SK-N-SH (cell line): Measurements from ENCODE around the gene UQCRC1. TPM values are rescaled to one million over a fixed set of nuclear protein-coding genes. Genes with fewer than 3 reads are reported as not detected.

ENCODE experiments used
- CTCF ChIA-PET: fragments of 300-600, 350-600 bp; formaldehyde crosslinking; extraction: SDS; loops from one replicate; lab custom pipeline; 2021; lab: Yijun Ruan, JAX
- POLR2A ChIA-PET: fragments of 350-600 bp; sonication (Branson Sonifier 250); formaldehyde crosslinking; extraction: SDS; loops from one replicate; lab custom pipeline; 2020; ENCODE audit warnings: antibody characterized with exemption, inconsistent platforms; lab: Yijun Ruan, JAX
- DNase-seq: peaks from one replicate; pipeline ENCODE4 v3.0.0; 2012
- H2AFZ ChIP-seq: fragments of 200-600 bp; sonication (generic); 2 replicates; pipeline ENCODE4 v1.8.1; 2016; ENCODE audit warnings: antibody characterized with exemption, mild to moderate bottlenecking, low read depth
- H3F3A ChIP-seq: fragments of 200-600 bp; sonication (generic); replicated peaks from 2 replicates; pipeline ENCODE3; 2016; ENCODE audit warnings: antibody characterized with exemption, mild to moderate bottlenecking; ENCODE audit not compliant: insufficient read depth
- H3K27ac ChIP-seq, 2 experiments: fragments of 200-500 bp in 1 of 2; fragments of 200-600 bp in 1 of 2; sonication (Bioruptor generic) in 1 of 2; sonication (generic), shearing (Covaris generic) in 1 of 2; 2 replicates each; pipeline versions ENCODE4 v1.5.1 to v1.6.1; 2014 to 2016; ENCODE audit warnings: low read depth in 2 of 2, inconsistent platforms in 1 of 2, low read length in 1 of 2, mild to moderate bottlenecking in 1 of 2, mixed read lengths in 1 of 2
- H3K27me3 ChIP-seq: fragments of 200-600 bp; sonication (generic), shearing (Covaris generic); 2 replicates; pipeline ENCODE4 v1.6.1; 2016; ENCODE audit warnings: mixed run types; ENCODE audit not compliant: insufficient read depth
- H3K36me3 ChIP-seq, 2 experiments: fragments of 200-500 bp in 1 of 2; fragments of 200-600 bp in 1 of 2; sonication (Bioruptor generic) in 1 of 2; sonication (generic) in 1 of 2; replicated peaks in 1 of 2; 2 replicates each; pipeline versions ENCODE3 to v1.5.1; 2014 to 2016; ENCODE audit warnings: low read length in 1 of 2, mild to moderate bottlenecking in 1 of 2; ENCODE audit not compliant: insufficient read depth in 2 of 2, control insufficient read depth in 1 of 2
- H3K4me1 ChIP-seq, 2 experiments: fragments of 200-500 bp in 1 of 2; fragments of 200-600 bp in 1 of 2; sonication (Bioruptor generic) in 1 of 2; sonication (generic), shearing (Covaris generic) in 1 of 2; 2 replicates each; pipeline versions ENCODE4 v1.5.1 to v1.6.1; 2014 to 2016; ENCODE audit warnings: low read depth in 1 of 2, low read length in 1 of 2, mixed run types in 1 of 2; ENCODE audit not compliant: insufficient read depth in 2 of 2, control insufficient read depth in 1 of 2
- H3K4me2 ChIP-seq: fragments of 200-600 bp; sonication (generic), shearing (Covaris generic); 2 replicates; pipeline ENCODE4 v1.6.1; 2017; ENCODE audit warnings: mixed run types
- H3K4me3 ChIP-seq, 2 experiments: fragments of 200-500 bp in 1 of 2; fragments of 200-600 bp in 1 of 2; sonication (Bioruptor generic) in 1 of 2; sonication (generic), shearing (Covaris generic) in 1 of 2; 2 replicates each; pipeline versions ENCODE4 v1.5.1 to v1.8.1; 2014 to 2016; ENCODE audit warnings: low read depth in 2 of 2, inconsistent platforms in 1 of 2, low read length in 1 of 2, mild to moderate bottlenecking in 1 of 2, mixed read lengths in 1 of 2, moderate library complexity in 1 of 2
- H3K79me2 ChIP-seq: fragments of 200-600 bp; sonication (generic); 2 replicates; pipeline ENCODE4 v1.8.1; 2017; ENCODE audit warnings: mild to moderate bottlenecking; ENCODE audit not compliant: insufficient read depth
- H3K9ac ChIP-seq: fragments of 200-600 bp; sonication (generic); 2 replicates; pipeline ENCODE4 v1.6.1; 2017; ENCODE audit warnings: mixed run types
- H3K9me2 ChIP-seq: fragments of 200-600 bp; sonication (generic); 2 replicates; pipeline ENCODE4 v1.6.1; 2017; ENCODE audit warnings: mixed run types
- H3K9me3 ChIP-seq: fragments of 200-600 bp; sonication (generic); 2 replicates; pipeline ENCODE4 v1.6.1; 2017; ENCODE audit warnings: mixed run types, mild to moderate bottlenecking, moderate library complexity
- H4K20me1 ChIP-seq: fragments of 200-600 bp; sonication (generic); 2 replicates; pipeline ENCODE4 v1.6.1; 2017; ENCODE audit warnings: mild to moderate bottlenecking, mixed run types; ENCODE audit not compliant: insufficient read depth
- CHD2 ChIP-seq: fragments of 150-350 bp; IDR thresholded peaks from 2 replicates; pipeline ENCODE4 v1.6.1; 2018; ENCODE audit warnings: low read length; ENCODE audit not compliant: partially characterized antibody
- ELF1 ChIP-seq: IDR thresholded peaks from 2 replicates; pipeline ENCODE4 v1.4.0; 2012
- EP300 ChIP-seq, 2 experiments: IDR thresholded peaks; 2 replicates each; pipeline versions ENCODE4 v1.4.0 to v1.6.1; 2012; ENCODE audit warnings: borderline replicate concordance in 1 of 2, low read depth in 1 of 2, low read length in 1 of 2
- FOXJ3 ChIP-seq: sonication (generic); formaldehyde crosslinking; IDR thresholded peaks from 2 replicates; pipeline ENCODE4 v1.5.1; 2020; ENCODE audit warnings: mild to moderate bottlenecking, missing genetic modification reagents
- FOXM1 ChIP-seq: IDR thresholded peaks from 2 replicates; pipeline ENCODE4 v1.4.0; 2012; ENCODE audit warnings: low read depth, mild to moderate bottlenecking
- GABPA ChIP-seq: IDR thresholded peaks from 2 replicates; pipeline ENCODE4 v1.4.0; 2012; ENCODE audit warnings: low read depth, mild to moderate bottlenecking
- GATA2 ChIP-seq: sonication (generic); formaldehyde crosslinking; IDR thresholded peaks from 2 replicates; pipeline ENCODE4 v1.5.0; 2020; ENCODE audit warnings: mild to moderate bottlenecking, missing genetic modification reagents
- MEF2A ChIP-seq: IDR thresholded peaks from 2 replicates; pipeline ENCODE4 v1.4.0; 2012; ENCODE audit warnings: low read depth, borderline replicate concordance
- NFIC ChIP-seq: IDR thresholded peaks from 2 replicates; pipeline ENCODE4 v1.4.0; 2012; ENCODE audit warnings: borderline replicate concordance
- POLR2AphosphoS5 ChIP-seq: IDR thresholded peaks from 2 replicates; pipeline ENCODE4 v1.6.1; 2012; ENCODE audit warnings: low read depth, low read length
- RCOR1 ChIP-seq: fragments of 150-350 bp; IDR thresholded peaks from 2 replicates; pipeline ENCODE4 v1.6.1; 2017; ENCODE audit warnings: antibody characterized with exemption, low read length
- REST ChIP-seq: IDR thresholded peaks from 2 replicates; pipeline ENCODE4 v1.6.1; 2012; ENCODE audit warnings: mild to moderate bottlenecking, low read depth, low read length, moderate library complexity
- RFX5 ChIP-seq: IDR thresholded peaks from 2 replicates; pipeline ENCODE4 v1.6.1; 2012; ENCODE audit warnings: mild to moderate bottlenecking, improper control_type of control experiment, low read length
- TCF12 ChIP-seq: IDR thresholded peaks from 2 replicates; pipeline ENCODE4 v1.4.0; 2012
- TEAD4 ChIP-seq: IDR thresholded peaks from 2 replicates; pipeline ENCODE4 v1.4.0; 2012; ENCODE audit warnings: mild to moderate bottlenecking, borderline replicate concordance; ENCODE audit not compliant: insufficient read depth
- USF2 ChIP-seq: fragments of 150-350 bp; IDR thresholded peaks from 2 replicates; pipeline ENCODE4 v1.6.1; 2017; ENCODE audit warnings: antibody characterized with exemption, low read length, low read depth, borderline replicate concordance
- WGBS: methylation state at CpG from one replicate; pipeline ENCODE4 v1.1.6; 2017; ENCODE audit warnings: low lambda C conversion rate; 5-methylcytosine and 5-hydroxymethylcytosine counted together
- polyA plus RNA-seq, 3 experiments: library from polyadenylated mRNA; depleted of rRNA; stranded (reverse); fragments of >200 nt; gene quantifications; 2 replicates each; pipeline ENCODE4 v1.2.3, GENCODE V29; 2012
- TF ChIP-seq, protein P1 (sequence below): IDR thresholded peaks from 2 replicates; pipeline ENCODE4 v1.4.0; 2012; ENCODE audit warnings: low read depth
- TF ChIP-seq, protein P2 (sequence below): fragments of 200-600 bp; sonication (generic); IDR thresholded peaks from 2 replicates; pipeline ENCODE4 v1.6.1; 2017; ENCODE audit warnings: antibody characterized with exemption, mild to moderate bottlenecking, moderate library complexity

Gene UQCRC1
- polyA plus RNA-seq, 1 of the 3 experiments (the other 2 are of a cell fraction) = 284 TPM

DNA sequence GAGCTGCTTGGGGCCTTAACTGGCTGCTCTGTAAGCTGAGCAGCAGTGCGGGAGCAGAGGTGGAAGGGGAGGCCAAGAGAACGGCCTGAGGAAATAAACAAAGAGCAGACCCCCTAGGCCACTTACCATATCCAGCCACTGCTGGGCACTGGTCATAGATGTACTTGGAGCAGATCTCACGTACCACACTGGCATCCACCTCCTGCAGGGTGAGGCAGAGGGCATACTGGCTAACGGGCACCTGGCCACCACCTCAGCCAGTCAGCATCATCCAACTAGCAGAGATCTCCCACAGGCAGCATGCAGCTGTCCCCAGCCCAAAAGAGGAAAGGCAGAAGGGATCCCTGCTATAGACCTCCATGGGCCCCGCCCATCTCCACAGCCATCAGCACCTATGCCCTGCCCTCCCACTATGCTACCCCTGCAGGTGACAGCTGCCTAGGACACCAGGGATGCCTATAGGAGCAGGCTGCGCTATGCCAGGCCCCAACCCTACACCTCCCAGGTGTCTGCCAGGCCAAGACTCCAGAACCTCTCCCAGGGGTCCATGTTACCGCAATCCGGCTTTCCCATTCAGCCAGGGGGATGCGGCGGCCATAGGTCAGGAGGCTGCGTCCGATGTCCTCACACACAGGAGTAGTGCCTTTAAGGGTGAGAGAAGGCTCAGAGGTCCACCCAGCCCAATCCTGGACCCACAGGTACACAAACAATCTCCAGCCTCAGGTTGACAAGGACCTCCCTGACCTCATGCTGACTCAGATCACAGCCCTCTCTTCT is 9.7 kb downstream of the UQCRC1 start:
- Histone ChIP-seq H3K9me2 (no peaks in the 10 kb centered on the region), H3K4me1 (peaks cover 26 to 37% of the 10 kb centered on the region in 2 experiments; a peak in 3 of 4 replicates), H3F3A (peaks cover 45% of the 10 kb centered on the region), H3K4me3 (no peak overlapping the region), H3K36me3 (peaks cover 22 to 49% of the 10 kb centered on the region in 2 experiments), H3K4me2 (peak overlapping the region; percentile 76), H3K9me3 (no peaks in the 10 kb centered on the region), H3K27me3 (no peaks in the 10 kb centered on the region), H2AFZ (no peak overlapping the region), H3K9ac (peak overlapping the region; percentile 52; the same call in 1 of the 2 replicates), H4K20me1 (no peaks in the 10 kb centered on the region), H3K27ac (peak overlapping the region in 1 of 2 experiments; percentile 96; a peak in 2 of 4 replicates), H3K79me2 (peaks cover 2% of the 10 kb centered on the region; the same call in 1 of the 2 replicates)
- ChIA-PET CTCF (interaction anchor here (1.2 to 1.6 kb wide), 2 partner anchors 10 to 36 kb away, joined by 4 read pairs; partner anchors contain the start of genes SLC26A6 and UQCRC1), POLR2A (no interaction called here)
- no peak for TF ChIP-seq TCF12
- TF ChIP-seq MEF2A = no peak
- TF ChIP-seq RFX5 = no peak
- no peak for TF ChIP-seq CHD2
- TF ChIP-seq ELF1 = no peak
- no peak for TF ChIP-seq GABPA
- TF ChIP-seq, protein P1, sequence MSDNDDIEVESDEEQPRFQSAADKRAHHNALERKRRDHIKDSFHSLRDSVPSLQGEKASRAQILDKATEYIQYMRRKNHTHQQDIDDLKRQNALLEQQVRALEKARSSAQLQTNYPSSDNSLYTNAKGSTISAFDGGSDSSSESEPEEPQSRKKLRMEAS = no peak
- no peak for TF ChIP-seq TEAD4
- 94% methylated on average over 2 of the region's 12 CpGs for WGBS
- DNase-seq = no peak

DNA sequence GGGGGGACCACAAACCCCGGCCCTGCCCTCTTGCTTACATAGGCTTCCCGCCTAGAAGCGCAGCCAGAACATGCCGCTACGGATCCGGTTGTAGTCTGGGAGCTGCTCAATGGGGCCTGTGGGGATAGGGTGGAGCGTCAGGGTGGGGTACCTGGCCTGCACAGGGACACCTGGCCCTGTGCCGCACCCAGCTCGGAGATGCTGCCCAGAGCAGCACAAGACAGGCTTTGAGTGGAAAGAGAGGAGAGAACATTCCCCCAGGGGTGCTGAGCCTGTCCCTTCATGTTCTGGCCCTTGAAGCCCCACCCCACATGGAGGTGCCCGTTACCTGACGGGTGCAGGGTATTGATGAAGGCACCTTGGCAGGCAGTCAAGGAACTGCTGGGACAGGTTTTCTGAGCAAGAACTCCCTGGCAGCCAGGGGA is 10.4 kb downstream of the UQCRC1 start:
- Histone ChIP-seq H3K79me2 (peaks cover 5% of the 10 kb centered on the region; the same call in 1 of the 2 replicates), H4K20me1 (no peaks in the 10 kb centered on the region), H3K27me3 (no peaks in the 10 kb centered on the region), H3K9ac (peak overlapping the region; percentile 52), H2AFZ (no peak overlapping the region), H3F3A (peaks cover 45% of the 10 kb centered on the region), H3K4me2 (peak overlapping the region; percentile 76), H3K9me2 (no peaks in the 10 kb centered on the region), H3K9me3 (no peaks in the 10 kb centered on the region), H3K4me1 (peaks cover 30 to 37% of the 10 kb centered on the region in 2 experiments; a peak in 3 of 4 replicates), H3K27ac (peak overlapping the region in 1 of 2 experiments; percentile 96), H3K36me3 (peaks cover 16 to 42% of the 10 kb centered on the region in 2 experiments), H3K4me3 (peak overlapping the region in 1 of 2 experiments; percentile 9; a peak in 1 of 4 replicates)
- ChIA-PET CTCF (interaction anchor here (1.2 to 1.6 kb wide), 2 partner anchors 10 to 37 kb away, joined by 4 read pairs; partner anchors contain the start of genes SLC26A6 and UQCRC1), POLR2A (interaction anchor here (0.9 kb wide), 1 partner anchor 10 kb away, joined by 3 read pairs; no protein-coding TSS in a partner anchor)
- 88% methylated on average over 11 of the region's 11 CpGs for WGBS
- TF ChIP-seq FOXJ3 (CRISPR knock-in tag) = no peak
- TF ChIP-seq GATA2 (CRISPR knock-in tag) = no peak
- no peak for TF ChIP-seq NFIC
- TF ChIP-seq REST = no peak
- TF ChIP-seq EP300 (IDR thresholded peaks at IDR 0.05; ENCODE audit: borderline replicate concordance in 1 of 2, low read depth in 1 of 2, low read length in 1 of 2) = no peak
- TF ChIP-seq RCOR1 = no peak
- TF ChIP-seq, protein P2, sequence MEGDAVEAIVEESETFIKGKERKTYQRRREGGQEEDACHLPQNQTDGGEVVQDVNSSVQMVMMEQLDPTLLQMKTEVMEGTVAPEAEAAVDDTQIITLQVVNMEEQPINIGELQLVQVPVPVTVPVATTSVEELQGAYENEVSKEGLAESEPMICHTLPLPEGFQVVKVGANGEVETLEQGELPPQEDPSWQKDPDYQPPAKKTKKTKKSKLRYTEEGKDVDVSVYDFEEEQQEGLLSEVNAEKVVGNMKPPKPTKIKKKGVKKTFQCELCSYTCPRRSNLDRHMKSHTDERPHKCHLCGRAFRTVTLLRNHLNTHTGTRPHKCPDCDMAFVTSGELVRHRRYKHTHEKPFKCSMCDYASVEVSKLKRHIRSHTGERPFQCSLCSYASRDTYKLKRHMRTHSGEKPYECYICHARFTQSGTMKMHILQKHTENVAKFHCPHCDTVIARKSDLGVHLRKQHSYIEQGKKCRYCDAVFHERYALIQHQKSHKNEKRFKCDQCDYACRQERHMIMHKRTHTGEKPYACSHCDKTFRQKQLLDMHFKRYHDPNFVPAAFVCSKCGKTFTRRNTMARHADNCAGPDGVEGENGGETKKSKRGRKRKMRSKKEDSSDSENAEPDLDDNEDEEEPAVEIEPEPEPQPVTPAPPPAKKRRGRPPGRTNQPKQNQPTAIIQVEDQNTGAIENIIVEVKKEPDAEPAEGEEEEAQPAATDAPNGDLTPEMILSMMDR = no peak
- TF ChIP-seq TCF12 = no peak
- TF ChIP-seq GABPA = no peak
- no peak for TF ChIP-seq RFX5
- no peak for TF ChIP-seq FOXM1
- no peak for TF ChIP-seq USF2
- TF ChIP-seq, protein P1 = no peak
- no peak for TF ChIP-seq POLR2AphosphoS5
- no peak for DNase-seq
